IPS-NIHi7 (cell line): ENCODE data around the gene TMEM59L.

Source experiments
- DNase-seq: peaks from one replicate; pipeline ENCODE4 v3.0.0; 2012; ENCODE audit warnings: mixed read lengths; ENCODE audit errors: extremely low spot score

Gene TMEM59L

GRCh38 chr19:18637673-18638630 is 25.3 kb downstream of the TMEM59L start:
- no peak for DNase-seq

GRCh38 chr19:18639706-18640243 is 27.1 kb downstream of the TMEM59L start:
- DNase-seq = no peak

GRCh38 chr19:18644196-18645034 is 31.7 kb downstream of the TMEM59L start:
- DNase-seq = no peak

GRCh38 chr19:18645035-18645511 is 32.4 kb downstream of the TMEM59L start:
- DNase-seq = no peak

- no peak for DNase-seq
Measured at GRCh38 chr19:18646535-18647370, 34.1 kb downstream of the TMEM59L start.

GRCh38 chr19:18647371-18647767 is 34.7 kb downstream of the TMEM59L start:
- no peak for DNase-seq

GRCh38 chr19:18647807-18648206 is 35.1 kb downstream of the TMEM59L start:
- DNase-seq = no peak

GRCh38 chr19:18648973-18649315 is 36.3 kb downstream of the TMEM59L start:
- no peak for DNase-seq

- no peak for DNase-seq
Measured at GRCh38 chr19:18649371-18650020, 36.8 kb downstream of the TMEM59L start.

GRCh38 chr19:18650021-18650390 is 37.3 kb downstream of the TMEM59L start:
- DNase-seq = no peak

- no peak for DNase-seq
Measured at GRCh38 chr19:18650468-18651041, 37.9 kb downstream of the TMEM59L start.

- DNase-seq = no peak
Measured at GRCh38 chr19:18651300-18651699, 38.6 kb downstream of the TMEM59L start.

- DNase-seq = no peak
Measured at GRCh38 chr19:18651733-18652132, 39.1 kb downstream of the TMEM59L start.

GRCh38 chr19:18653853-18654252 is 41.2 kb downstream of the TMEM59L start:
- DNase-seq = no peak

GRCh38 chr19:18654469-18654868 is 41.8 kb downstream of the TMEM59L start:
- no peak for DNase-seq

GRCh38 chr19:18655173-18655844 is 42.6 kb downstream of the TMEM59L start:
- no peak for DNase-seq

GRCh38 chr19:18656337-18657086 is 43.8 kb downstream of the TMEM59L start:
- no peak for DNase-seq

- DNase-seq = no peak
Measured at GRCh38 chr19:18657590-18658365, 45.1 kb downstream of the TMEM59L start.
